BE2C (cell line): Measurements from ENCODE around the gene RGMA.

ENCODE experiments used
- DNase-seq: peaks from one replicate; pipeline ENCODE4 v3.0.0-alpha.2; 2020
- H3K27me3 ChIP-seq: fragments of 250-450 bp; sonication (Bioruptor Pico); 2 replicates; pipeline ENCODE4 v1.5.1; 2020; ENCODE audit warnings: mild to moderate bottlenecking
- H3K36me3 ChIP-seq: fragments of 250-450 bp; sonication (Bioruptor Pico); 2 replicates; pipeline ENCODE4 v1.5.1; 2020; ENCODE audit warnings: mild to moderate bottlenecking
- H3K4me1 ChIP-seq: fragments of 250-450 bp; sonication (Bioruptor Pico); 2 replicates; pipeline ENCODE4 v1.5.1; 2020
- H3K4me3 ChIP-seq: 2 replicates; pipeline ENCODE4 v1.5.1; 2011; ENCODE audit warnings: low read depth, low read length
- H3K9me3 ChIP-seq: fragments of 250-450 bp; sonication (Bioruptor Pico); 2 replicates; pipeline ENCODE4 v1.5.1; 2020
- TF ChIP-seq, protein P1 (sequence below): IDR thresholded peaks from 2 replicates; pipeline ENCODE4 v1.5.1; 2012; ENCODE audit warnings: mild to moderate bottlenecking, low read depth, low read length

RGMA gene

DNA sequence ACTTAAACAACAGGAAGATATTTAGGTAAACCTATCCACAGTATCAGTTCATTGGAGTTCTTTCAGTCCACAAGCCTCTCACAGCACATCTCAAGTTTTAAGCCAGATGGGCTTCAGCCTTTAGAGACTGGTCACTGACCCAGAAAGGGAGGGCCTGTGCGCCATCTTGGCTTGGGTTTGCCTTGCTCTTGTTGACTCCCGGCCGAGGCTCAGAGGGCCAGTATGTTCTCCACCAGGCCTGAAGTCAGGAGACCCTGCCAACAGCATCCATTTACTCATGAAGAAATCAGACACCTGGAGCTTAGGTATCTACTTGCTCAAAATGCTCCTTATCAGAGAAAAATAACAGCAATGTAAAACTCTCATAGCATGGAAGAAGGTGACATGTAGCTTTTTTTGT lies 6.2 kb downstream of the RGMA start:
- no peaks in the 10 kb centered on the region for H3K36me3 ChIP-seq
- H3K27me3 ChIP-seq = peaks cover 42% of the 10 kb centered on the region
- TF ChIP-seq, protein P1, sequence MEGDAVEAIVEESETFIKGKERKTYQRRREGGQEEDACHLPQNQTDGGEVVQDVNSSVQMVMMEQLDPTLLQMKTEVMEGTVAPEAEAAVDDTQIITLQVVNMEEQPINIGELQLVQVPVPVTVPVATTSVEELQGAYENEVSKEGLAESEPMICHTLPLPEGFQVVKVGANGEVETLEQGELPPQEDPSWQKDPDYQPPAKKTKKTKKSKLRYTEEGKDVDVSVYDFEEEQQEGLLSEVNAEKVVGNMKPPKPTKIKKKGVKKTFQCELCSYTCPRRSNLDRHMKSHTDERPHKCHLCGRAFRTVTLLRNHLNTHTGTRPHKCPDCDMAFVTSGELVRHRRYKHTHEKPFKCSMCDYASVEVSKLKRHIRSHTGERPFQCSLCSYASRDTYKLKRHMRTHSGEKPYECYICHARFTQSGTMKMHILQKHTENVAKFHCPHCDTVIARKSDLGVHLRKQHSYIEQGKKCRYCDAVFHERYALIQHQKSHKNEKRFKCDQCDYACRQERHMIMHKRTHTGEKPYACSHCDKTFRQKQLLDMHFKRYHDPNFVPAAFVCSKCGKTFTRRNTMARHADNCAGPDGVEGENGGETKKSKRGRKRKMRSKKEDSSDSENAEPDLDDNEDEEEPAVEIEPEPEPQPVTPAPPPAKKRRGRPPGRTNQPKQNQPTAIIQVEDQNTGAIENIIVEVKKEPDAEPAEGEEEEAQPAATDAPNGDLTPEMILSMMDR = no peak

DNA sequence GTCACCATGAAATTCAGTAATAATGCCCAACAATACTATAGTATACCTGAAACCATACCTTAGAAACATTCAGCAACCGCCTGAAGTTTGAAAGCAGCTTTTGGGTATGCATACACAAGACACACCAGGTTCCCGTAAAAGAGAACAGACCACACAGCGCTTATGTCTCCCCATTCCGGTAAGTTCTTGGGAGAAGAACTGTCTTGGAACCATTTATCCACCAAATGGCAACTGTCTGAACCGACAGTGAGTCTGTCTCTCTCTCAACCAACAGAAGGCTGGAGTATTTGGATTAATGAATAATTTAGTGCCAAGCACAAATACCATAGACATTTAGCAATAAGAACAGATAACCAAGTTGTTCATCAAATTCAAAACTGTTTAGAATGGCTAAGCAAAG lies 7.6 kb downstream of the RGMA start:
- TF ChIP-seq, protein P1 = no peak

More for the DNA sequence above, 6.2 kb downstream of the RGMA start:
- no peak overlapping the region for H3K4me3 ChIP-seq
- H3K9me3 ChIP-seq = no peaks in the 10 kb centered on the region
- H3K4me1 ChIP-seq = no peaks in the 10 kb centered on the region
- DNase-seq = no peak

DNA sequence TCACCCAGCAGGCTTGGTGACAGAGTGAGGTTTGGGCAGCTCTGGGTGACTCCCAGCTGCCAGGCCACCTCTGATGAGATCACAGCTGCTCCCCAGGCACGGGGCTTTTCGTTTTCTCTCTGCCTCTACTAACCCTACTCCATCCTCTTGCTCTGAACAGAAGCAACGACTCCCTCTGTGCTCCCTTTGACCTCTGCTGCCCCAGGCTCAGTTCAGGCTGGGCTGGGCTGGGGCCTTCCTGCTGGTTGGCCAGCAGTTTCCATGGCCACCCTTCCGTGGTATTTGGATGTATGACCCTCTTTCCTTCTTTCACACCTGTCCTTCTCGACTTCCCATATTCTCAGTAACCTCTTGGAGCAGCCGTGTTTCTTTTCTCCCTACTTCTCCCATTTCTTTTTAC lies 8.6 kb downstream of the RGMA start:
- no peak overlapping the region for H3K4me3 ChIP-seq
- no peaks in the 10 kb centered on the region for H3K9me3 ChIP-seq
- TF ChIP-seq, protein P1 = no peak
- no peak for DNase-seq
- peaks cover 38% of the 10 kb centered on the region for H3K27me3 ChIP-seq
- no peaks in the 10 kb centered on the region for H3K36me3 ChIP-seq
- no peaks in the 10 kb centered on the region for H3K4me1 ChIP-seq

More for the DNA sequence above, 7.6 kb downstream of the RGMA start:
- H3K9me3 ChIP-seq = no peaks in the 10 kb centered on the region
- H3K4me1 ChIP-seq = no peaks in the 10 kb centered on the region
- peaks cover 40% of the 10 kb centered on the region for H3K27me3 ChIP-seq
- no peaks in the 10 kb centered on the region for H3K36me3 ChIP-seq
- no peak overlapping the region for H3K4me3 ChIP-seq
- DNase-seq = no peak

DNA sequence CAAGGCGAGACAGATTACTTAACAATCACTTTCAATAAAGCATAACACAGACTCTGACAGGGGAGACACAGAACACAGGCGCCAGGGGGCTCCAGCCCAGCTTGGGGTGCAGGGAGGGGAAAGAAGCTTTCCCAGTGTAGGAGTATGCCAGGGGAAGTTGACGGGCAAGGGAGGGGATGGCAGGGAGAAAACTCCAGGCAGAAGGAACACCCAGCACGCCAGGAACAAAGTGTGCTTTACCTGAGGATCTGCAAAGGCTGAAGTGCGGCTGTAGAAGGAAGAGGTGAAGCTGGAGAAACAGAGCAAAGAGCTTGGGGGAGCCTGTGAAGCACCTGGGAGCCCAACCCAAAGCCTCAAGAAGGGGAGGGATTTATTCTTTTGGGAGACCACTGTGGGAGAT lies 12.1 kb downstream of the RGMA start:
- H3K4me1 ChIP-seq = no peaks in the 10 kb centered on the region
- H3K27me3 ChIP-seq = peaks cover 57% of the 10 kb centered on the region
- DNase-seq = no peak
- H3K9me3 ChIP-seq = no peaks in the 10 kb centered on the region
- TF ChIP-seq, protein P1 = no peak
- no peaks in the 10 kb centered on the region for H3K36me3 ChIP-seq
- H3K4me3 ChIP-seq = no peak overlapping the region

DNA sequence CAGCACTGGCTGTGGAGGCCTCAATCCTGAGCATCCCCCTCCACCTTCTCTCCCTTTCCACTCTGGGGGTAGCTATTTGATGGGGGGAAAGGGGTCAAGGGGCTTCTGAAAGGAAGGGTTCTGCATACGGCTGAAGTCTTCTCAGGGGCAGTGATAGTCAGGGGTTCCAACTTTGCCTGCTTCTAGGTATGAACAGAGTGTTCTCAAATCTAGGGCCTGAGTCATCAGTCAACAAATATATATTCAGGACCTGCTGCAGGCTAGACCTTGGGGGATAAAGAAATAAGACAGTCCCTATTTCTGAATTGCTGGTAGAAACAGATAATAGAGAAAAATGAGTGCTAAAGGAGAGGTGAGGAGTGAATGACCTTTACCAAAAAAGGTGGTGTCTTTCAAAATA lies 12.8 kb downstream of the RGMA start:
- H3K9me3 ChIP-seq = no peaks in the 10 kb centered on the region
- no peaks in the 10 kb centered on the region for H3K36me3 ChIP-seq
- DNase-seq = no peak
- H3K4me1 ChIP-seq = no peaks in the 10 kb centered on the region
- TF ChIP-seq, protein P1 = no peak
- no peak overlapping the region for H3K4me3 ChIP-seq
- peaks cover 56% of the 10 kb centered on the region for H3K27me3 ChIP-seq

DNA sequence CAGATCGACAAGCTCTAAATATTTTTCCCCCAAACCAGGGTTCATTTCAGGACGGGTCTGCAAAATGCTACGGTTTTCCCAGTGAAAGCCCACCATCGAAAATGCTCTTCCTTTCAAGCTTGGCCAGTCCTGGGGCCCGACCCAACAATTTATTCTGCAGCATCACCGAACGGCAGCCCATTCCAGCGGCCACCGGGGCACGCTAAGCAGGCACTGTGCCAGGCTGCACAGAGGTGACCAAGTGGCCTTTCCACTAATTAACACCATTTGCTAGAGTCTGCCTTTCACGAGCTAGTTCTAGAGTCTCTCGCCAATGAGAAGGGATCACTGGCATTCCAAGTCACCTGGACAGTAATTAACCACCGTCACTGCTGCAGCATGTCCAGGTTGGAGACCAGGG lies 14.4 kb downstream of the RGMA start:
- no peak overlapping the region for H3K4me3 ChIP-seq
- DNase-seq = no peak
- H3K4me1 ChIP-seq = no peaks in the 10 kb centered on the region
- TF ChIP-seq, protein P1 = no peak
- H3K9me3 ChIP-seq = no peaks in the 10 kb centered on the region
- no peaks in the 10 kb centered on the region for H3K36me3 ChIP-seq
- peaks cover 50% of the 10 kb centered on the region for H3K27me3 ChIP-seq
